ENCODE measurements around the gene URB1. TPM values are rescaled to one million over a fixed set of nuclear protein-coding genes. Genes with fewer than 3 reads are reported as not detected.
"Not testable (repeated sequence)": the region's sequence is repeated elsewhere in the genome, so short reads cannot be mapped to it uniquely, and the experiment has no call there.

URB1 gene
- total RNA-seq (10 to 100 TPM in 8 of 10 donors, 1 to 10 TPM in 2; 7.3 to 17.7 (median 13.2) TPM), polyA plus RNA-seq (1 to 10 TPM; 4.0 to 4.1 TPM)
- long read RNA-seq, donor 1, partial matches to known transcripts: 25 of 27 reads
- long read RNA-seq, donor 1, other reads (novel, unspliced or antisense): 2 of 27 reads
- long read RNA-seq, donor 2, partial matches to known transcripts: 36 of 38 reads
- long read RNA-seq, donor 2, other reads (novel, unspliced or antisense): 2 of 38 reads
- long read RNA-seq, donor 3, partial matches to known transcripts: 30 of 33 reads
- long read RNA-seq, donor 3, other reads (novel, unspliced or antisense): 3 of 33 reads

- Histone ChIP-seq H3K4me3 (peak within 1 kb of the TSS; percentile 71 to 98 (median 88)), H3K4me1 (peaks cover 0 to 45% (median 38%) of the 10 kb centered on the region in 9 donors), H3K9me3 (no peaks in the 10 kb centered on the region), H3K36me3 (peaks cover 0 to 14% (median 0%) of the 10 kb centered on the region in 9 donors), H3K27me3 (no peaks in the 10 kb centered on the region), H3K27ac (peak within 1 kb of the TSS; percentile 63 to 95 (median 88))
- TF ChIP-seq CTCF (IDR thresholded peaks at IDR 0.05): peak in 2 of 9 donors; percentile 21 to 28
- ATAC-seq (peak; percentile 98 to 99 (median 99)), DNase-seq (peak; percentile 94 to 97)
- WGBS, 2 donors: 4 to 5% methylated on average over 57 to 59 of the region's 59 CpGs
- intact Hi-C loops (cut with DNase I): loop anchor here in 1 of 10 donors (5.0 kb wide), 1 partner anchor 334 kb away; the partner anchor contains the start of gene SYNJ1
These were observed at the start of gene URB1 for GRCh38 chr21:32392880-32393676. Gene URB1 (minus strand): TSS chr21:32393012. CDS start chr21:32392910, 102 bp downstream.

GRCh38 chr21:32437729-32438128, 44.9 kb upstream of the URB1 start:
- DNase-seq (peak in 1 of 2 donors; percentile 59), ATAC-seq (peak in 7 of 8 donors; percentile 41 to 91 (median 71))
- 50 to 63% methylated on average over 12 of the region's 12 CpGs for WGBS, 2 donors
- no peaks in the 10 kb centered on the region for H3K9me3 ChIP-seq
- no peak for TF ChIP-seq CTCF (IDR thresholded peaks at IDR 0.05)
- intact Hi-C loops (cut with DNase I): no loop called here
- H3K4me3 ChIP-seq: no peak overlapping the region
- no peaks in the 10 kb centered on the region for H3K27me3 ChIP-seq
- peak overlapping the region in 5 of 10 donors; percentile 21 to 55 (median 52) for H3K27ac ChIP-seq
- peaks cover 0 to 43% (median 15%) of the 10 kb centered on the region in 9 donors for H3K4me1 ChIP-seq
- no peaks in the 10 kb centered on the region for H3K36me3 ChIP-seq

GRCh38 chr21:32432982-32433660, 40.3 kb upstream of the URB1 start:
- H3K27me3 ChIP-seq; H3K4me3 ChIP-seq; H3K9me3 ChIP-seq; intact Hi-C loops (cut with DNase I); DNase-seq; H3K27ac ChIP-seq: not testable (repeated sequence)
- 66 to 80% methylated on average over 15 of the region's 15 CpGs for WGBS, 2 donors
- peaks cover 0 to 11% (median 0%) of the 10 kb centered on the region in 9 donors for H3K36me3 ChIP-seq
- peak in 1 of 8 donors; percentile 44 for ATAC-seq
- H3K4me1 ChIP-seq: peaks cover 0 to 46% (median 19%) of the 10 kb centered on the region in 9 donors

- no peak for DNase-seq
- H3K36me3 ChIP-seq: peaks cover 0 to 11% (median 0%) of the 10 kb centered on the region in 9 donors
- no peaks in the 10 kb centered on the region for H3K27me3 ChIP-seq
- intact Hi-C loops (cut with DNase I): no loop called here
- peak in 3 of 8 donors; percentile 26 to 42 (median 27) for ATAC-seq
- H3K4me1 ChIP-seq: peaks cover 0 to 54% (median 28%) of the 10 kb centered on the region in 9 donors
- 43 to 49% methylated on average over 10 of the region's 10 CpGs for WGBS, 2 donors
- no peaks in the 10 kb centered on the region for H3K9me3 ChIP-seq
- H3K27ac ChIP-seq: peak overlapping the region in 7 of 10 donors; percentile 2 to 40 (median 31)
- TF ChIP-seq CTCF (IDR thresholded peaks at IDR 0.05): no peak
- no peak overlapping the region for H3K4me3 ChIP-seq
These were observed 35.3 kb upstream of the URB1 start for GRCh38 chr21:32427958-32428623.
